ENCODE results near the gene TM2D1. TPM values are rescaled to one million over a fixed set of nuclear protein-coding genes. Genes with fewer than 3 reads are reported as not detected.

TM2D1 gene
- total and polyA plus RNA-seq, 7 experiments from 2014 or later = 26.8 to 57.6 (median 38.2) TPM

DNA sequence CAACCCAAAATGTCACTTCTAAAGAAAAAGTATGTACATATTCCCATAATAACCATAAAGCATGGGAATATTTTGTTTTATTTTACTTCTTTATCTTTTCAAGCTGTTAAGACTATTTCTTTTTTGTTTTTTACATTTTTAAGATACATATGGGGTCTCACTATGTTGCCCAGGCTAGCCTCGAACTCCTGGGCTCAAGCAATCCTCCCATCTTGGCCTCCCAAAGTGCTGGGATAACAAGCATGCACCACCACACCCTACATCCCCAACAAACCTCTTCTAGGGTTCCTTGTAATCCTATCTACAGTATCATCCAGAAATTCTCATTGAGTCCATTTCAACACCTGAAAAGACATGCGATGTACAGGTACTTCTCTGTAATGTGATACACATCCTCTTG, 87.5 kb downstream of the TM2D1 start:
- Mint-ChIP-seq H3K27me3 (peaks cover 0 to 18% (median 4%) of the 10 kb centered on the region in 5 donors), H3K9me3 (no peaks in the 10 kb centered on the region), H3K36me3 (no peaks in the 10 kb centered on the region), H3K4me3 (no peak overlapping the region), H3K4me1 (peaks cover 7 to 20% (median 15%) of the 10 kb centered on the region in 7 donors), H3K27ac (no peak overlapping the region)
- CTCF ChIA-PET = no interaction called here
- DNase-seq = no peak
- ATAC-seq = no peak
- no peaks in the 10 kb centered on the region for H3K9me3 ChIP-seq (ENCODE audit: control insufficient read depth in 2 of 3, low read length in 3 of 3)
- no peaks in the 10 kb centered on the region for H3K36me3 ChIP-seq (ENCODE audit: control insufficient read depth in 2 of 3, insufficient read depth in 3 of 3, low read length in 3 of 3)
- POLR2A ChIA-PET = no interaction called here
- intact Hi-C loops (cut with micrococcal nuclease) = no loop called here
- no peak overlapping the region for H3K27ac ChIP-seq (ENCODE audit: low read depth, low read length)
- H3K27me3 ChIP-seq (ENCODE audit: control insufficient read depth in 2 of 2, insufficient read depth in 2 of 2, low read length in 2 of 2) = no peaks in the 10 kb centered on the region
- peaks cover 0 to 7% of the 10 kb centered on the region in 2 donors for H3K4me1 ChIP-seq (ENCODE audit: control insufficient read depth in 2 of 2, insufficient read depth in 2 of 2, low read length in 2 of 2)
- H3K4me3 ChIP-seq (ENCODE audit: low read length) = no peak overlapping the region

DNA sequence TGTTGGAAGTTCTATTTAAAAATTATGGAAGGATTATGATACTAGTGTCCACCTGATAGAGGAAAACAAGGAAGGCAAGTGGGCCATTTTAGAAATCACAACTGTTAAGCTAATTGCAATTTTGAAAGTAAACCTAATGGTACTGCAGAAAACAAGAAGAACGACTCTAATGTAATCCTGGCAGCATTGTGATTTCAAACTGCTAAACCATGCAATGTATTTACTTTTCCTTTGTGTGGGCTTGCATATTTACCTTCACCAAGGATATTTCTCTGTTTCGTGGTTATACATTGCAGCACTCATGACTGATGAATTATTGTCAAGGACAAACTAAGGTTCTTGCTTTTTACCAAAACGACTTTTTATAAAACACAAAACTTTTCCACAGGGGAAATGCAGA, 88.1 kb downstream of the TM2D1 start:
- Histone ChIP-seq H3K36me3 (ENCODE audit: control insufficient read depth in 2 of 3, insufficient read depth in 3 of 3, low read length in 3 of 3) (no peaks in the 10 kb centered on the region), H3K27me3 (ENCODE audit: control insufficient read depth in 2 of 2, insufficient read depth in 2 of 2, low read length in 2 of 2) (no peaks in the 10 kb centered on the region), H3K4me3 (ENCODE audit: low read length) (no peak overlapping the region), H3K4me1 (ENCODE audit: control insufficient read depth in 2 of 2, insufficient read depth in 2 of 2, low read length in 2 of 2) (peaks cover 0 to 7% of the 10 kb centered on the region in 2 donors), H3K9me3 (ENCODE audit: control insufficient read depth in 2 of 3, low read length in 3 of 3) (no peaks in the 10 kb centered on the region), H3K27ac (ENCODE audit: low read depth, low read length) (no peak overlapping the region)
- H3K9me3 Mint-ChIP-seq = no peaks in the 10 kb centered on the region
- ChIA-PET POLR2A (no interaction called here), CTCF (no interaction called here)
- H3K27me3 Mint-ChIP-seq = peaks cover 0 to 18% (median 4%) of the 10 kb centered on the region in 5 donors
- H3K36me3 Mint-ChIP-seq = no peaks in the 10 kb centered on the region
- H3K4me1 Mint-ChIP-seq = peaks cover 7 to 18% (median 13%) of the 10 kb centered on the region in 7 donors
- no peak for ATAC-seq
- no peak overlapping the region for H3K4me3 Mint-ChIP-seq
- intact Hi-C loops (cut with micrococcal nuclease) = no loop called here
- no peak for DNase-seq
- no peak overlapping the region for H3K27ac Mint-ChIP-seq

DNA sequence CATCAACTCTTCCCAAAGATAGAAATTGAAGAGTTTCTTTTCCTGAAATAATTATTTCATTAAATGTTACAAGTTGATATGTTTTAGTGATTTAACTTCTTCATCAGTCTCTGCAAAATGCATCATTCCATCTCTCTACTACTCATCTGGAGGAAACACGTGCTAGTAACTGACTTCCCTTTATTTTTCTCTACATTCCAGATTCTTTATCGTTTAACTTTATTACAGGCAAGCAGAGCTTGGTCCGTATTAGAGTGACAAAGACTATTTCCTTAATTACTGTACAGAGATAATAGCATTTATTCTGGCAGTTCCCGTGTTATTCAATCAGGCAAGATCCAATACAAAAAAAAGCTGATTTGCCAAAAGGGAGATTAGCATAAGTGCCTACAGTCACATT, 88.6 kb downstream of the TM2D1 start:
- H3K27ac ChIP-seq (ENCODE audit: low read depth, low read length) = no peak overlapping the region
- peaks cover 0 to 20% (median 5%) of the 10 kb centered on the region in 5 donors for H3K27me3 Mint-ChIP-seq
- H3K9me3 Mint-ChIP-seq = no peaks in the 10 kb centered on the region
- ATAC-seq (no peak), DNase-seq (no peak)
- H3K9me3 ChIP-seq (ENCODE audit: control insufficient read depth in 2 of 3, low read length in 3 of 3) = no peaks in the 10 kb centered on the region
- CTCF ChIA-PET = no interaction called here
- no peaks in the 10 kb centered on the region for H3K36me3 Mint-ChIP-seq
- H3K4me3 ChIP-seq (ENCODE audit: low read length) = no peak overlapping the region
- intact Hi-C loops (cut with micrococcal nuclease) = no loop called here
- H3K27ac Mint-ChIP-seq = no peak overlapping the region
- POLR2A ChIA-PET = no interaction called here
- H3K4me1 ChIP-seq (ENCODE audit: control insufficient read depth in 2 of 2, insufficient read depth in 2 of 2, low read length in 2 of 2) = peaks cover 0 to 6% of the 10 kb centered on the region in 2 donors
- no peaks in the 10 kb centered on the region for H3K36me3 ChIP-seq (ENCODE audit: control insufficient read depth in 2 of 3, insufficient read depth in 3 of 3, low read length in 3 of 3)
- H3K4me3 Mint-ChIP-seq = no peak overlapping the region
- peaks cover 4 to 14% (median 8%) of the 10 kb centered on the region in 7 donors for H3K4me1 Mint-ChIP-seq
- H3K27me3 ChIP-seq (ENCODE audit: control insufficient read depth in 2 of 2, insufficient read depth in 2 of 2, low read length in 2 of 2) = no peaks in the 10 kb centered on the region

DNA sequence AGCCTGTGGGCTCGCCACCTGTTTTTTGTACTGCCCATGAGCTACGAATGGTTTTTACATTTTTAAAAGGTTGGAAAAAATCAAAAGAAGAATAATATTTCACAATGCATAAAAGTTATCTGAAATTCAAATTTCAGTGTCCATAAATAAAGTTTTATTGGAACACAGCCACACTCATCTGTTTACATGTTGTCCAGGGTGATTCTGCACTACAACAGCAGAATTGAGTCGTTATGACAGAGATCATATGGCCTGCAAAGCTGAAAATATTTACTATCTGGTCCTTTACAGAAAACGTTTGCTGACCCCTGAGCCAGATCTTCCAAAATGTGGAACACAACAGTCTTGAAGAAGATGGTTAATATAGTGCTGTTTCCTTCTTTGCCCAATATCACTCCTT, 89.4 kb downstream of the TM2D1 start:
- POLR2A ChIA-PET = no interaction called here
- Mint-ChIP-seq H3K27ac (no peak overlapping the region), H3K36me3 (no peaks in the 10 kb centered on the region), H3K4me3 (no peak overlapping the region), H3K27me3 (peaks cover 0 to 22% (median 5%) of the 10 kb centered on the region in 5 donors), H3K4me1 (peaks cover 0 to 6% (median 4%) of the 10 kb centered on the region in 7 donors), H3K9me3 (no peaks in the 10 kb centered on the region)
- no peak for DNase-seq
- Histone ChIP-seq H3K4me3 (ENCODE audit: low read length) (no peak overlapping the region), H3K4me1 (ENCODE audit: control insufficient read depth in 2 of 2, insufficient read depth in 2 of 2, low read length in 2 of 2) (no peaks in the 10 kb centered on the region), H3K36me3 (ENCODE audit: control insufficient read depth in 2 of 3, insufficient read depth in 3 of 3, low read length in 3 of 3) (no peaks in the 10 kb centered on the region), H3K27ac (ENCODE audit: low read depth, low read length) (no peak overlapping the region), H3K27me3 (ENCODE audit: control insufficient read depth in 2 of 2, insufficient read depth in 2 of 2, low read length in 2 of 2) (no peaks in the 10 kb centered on the region), H3K9me3 (ENCODE audit: control insufficient read depth in 2 of 3, low read length in 3 of 3) (no peaks in the 10 kb centered on the region)
- CTCF ChIA-PET = interaction anchor here (0.7 kb wide), 1 partner anchor 18 kb away, joined by 7 read pairs; no protein-coding TSS in a partner anchor
- ATAC-seq = no peak
- intact Hi-C loops (cut with micrococcal nuclease) = no loop called here

DNA sequence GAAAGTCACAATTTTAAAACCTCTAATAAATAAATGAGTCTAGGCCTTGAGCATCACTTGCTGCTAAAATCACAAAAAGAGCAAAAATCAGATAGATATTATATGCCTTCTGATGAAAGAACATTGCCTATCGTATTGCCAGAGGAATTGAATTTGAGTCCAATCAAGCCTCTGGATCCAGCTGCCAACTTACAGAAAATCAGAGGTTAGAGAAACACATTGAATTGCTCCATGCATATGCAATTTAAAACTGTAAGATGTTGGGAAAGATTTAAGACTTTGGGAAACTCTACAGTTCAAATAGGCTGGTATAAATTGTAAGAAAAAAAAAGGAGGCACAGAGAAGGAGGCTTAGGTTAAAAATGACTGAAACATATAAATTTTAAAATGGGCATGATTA, 93.5 kb downstream of the TM2D1 start:
- H3K4me3 ChIP-seq (ENCODE audit: low read length) = no peak overlapping the region
- H3K4me1 Mint-ChIP-seq = peaks cover 0 to 3% (median 0%) of the 10 kb centered on the region in 7 donors
- ChIA-PET CTCF (no interaction called here), POLR2A (no interaction called here)
- no peak for DNase-seq
- no peak overlapping the region for H3K4me3 Mint-ChIP-seq
- H3K27ac Mint-ChIP-seq = no peak overlapping the region
- H3K27me3 ChIP-seq (ENCODE audit: control insufficient read depth in 2 of 2, insufficient read depth in 2 of 2, low read length in 2 of 2) = no peaks in the 10 kb centered on the region
- no peaks in the 10 kb centered on the region for H3K36me3 Mint-ChIP-seq
- H3K36me3 ChIP-seq (ENCODE audit: control insufficient read depth in 2 of 3, insufficient read depth in 3 of 3, low read length in 3 of 3) = no peaks in the 10 kb centered on the region
- peaks cover 0 to 2% (median 0%) of the 10 kb centered on the region in 11 donors for H3K9me3 Mint-ChIP-seq
- H3K9me3 ChIP-seq (ENCODE audit: control insufficient read depth in 2 of 3, low read length in 3 of 3) = no peaks in the 10 kb centered on the region
- H3K27ac ChIP-seq (ENCODE audit: low read depth, low read length) = no peak overlapping the region
- H3K4me1 ChIP-seq (ENCODE audit: control insufficient read depth in 2 of 2, insufficient read depth in 2 of 2, low read length in 2 of 2) = no peaks in the 10 kb centered on the region
- intact Hi-C loops (cut with micrococcal nuclease) = no loop called here
- ATAC-seq = no peak
- H3K27me3 Mint-ChIP-seq = peaks cover 0 to 27% (median 4%) of the 10 kb centered on the region in 5 donors

Other genes with a start within 250 kb of the TM2D1 start
- 10 to 100 TPM; 13.4 to 64.5 (median 34.0) TPM for gene PATJ, start 17.3 kb upstream of the TM2D1 start, total RNA-seq
- gene PATJ, start 17.3 kb upstream of the TM2D1 start, polyA plus RNA-seq = 10 to 100 TPM; 23.0 to 24.8 TPM

All from naive thymus-derived CD4-positive, alpha-beta T cell (primary cell).